ENCODE results near the gene NFIA. TPM values are rescaled to one million over a fixed set of nuclear protein-coding genes. Genes with fewer than 3 reads are reported as not detected.
A peak's percentile ranks its signal among the peaks of the same experiment; 100 is the strongest.

The NFIA gene
- 111 TPM for total RNA-seq
- long read RNA-seq, full-length matches to known transcripts: 47 of 131 reads
- long read RNA-seq, partial matches to known transcripts: 42 of 131 reads
- long read RNA-seq, other reads (novel, unspliced or antisense): 42 of 131 reads

- DNase-seq (ENCODE audit: low spot score): peak; percentile 89
Observed at GRCh38 chr1:61082311-61083012, at the start of gene NFIA. TSS of gene NFIA (plus strand) at chr1:61082561.

- no peak for DNase-seq (ENCODE audit: low spot score)
Observed at GRCh38 chr1:61035880-61036279, 46.5 kb upstream of the NFIA start.

DNA sequence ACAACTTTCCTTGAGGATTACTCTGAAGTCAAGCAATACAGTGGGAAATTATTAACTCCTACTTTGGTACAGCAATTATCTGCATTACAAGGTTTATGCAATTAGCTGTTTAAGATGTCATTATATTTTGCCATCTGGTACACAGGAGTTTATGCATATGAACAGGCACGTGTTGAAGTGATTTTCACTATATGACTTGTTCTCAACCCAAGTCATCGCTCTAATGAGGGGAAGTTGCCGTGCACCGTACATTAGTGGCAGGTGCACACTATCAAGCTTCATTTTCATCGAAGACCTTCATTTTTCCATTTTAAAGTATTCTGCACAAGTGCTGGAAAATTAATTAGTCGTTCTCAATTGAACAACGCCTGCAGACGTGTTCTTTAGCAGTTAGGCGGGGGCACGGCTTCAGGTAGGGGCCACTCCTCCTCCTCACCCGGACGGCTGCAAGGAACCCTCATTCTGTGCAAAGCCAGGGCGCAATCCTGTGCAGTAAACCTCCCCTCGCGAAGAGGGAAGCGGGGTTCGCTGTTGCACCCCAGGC lies 39.8 kb upstream of the NFIA start:
- no peak for DNase-seq (ENCODE audit: low spot score)

DNA sequence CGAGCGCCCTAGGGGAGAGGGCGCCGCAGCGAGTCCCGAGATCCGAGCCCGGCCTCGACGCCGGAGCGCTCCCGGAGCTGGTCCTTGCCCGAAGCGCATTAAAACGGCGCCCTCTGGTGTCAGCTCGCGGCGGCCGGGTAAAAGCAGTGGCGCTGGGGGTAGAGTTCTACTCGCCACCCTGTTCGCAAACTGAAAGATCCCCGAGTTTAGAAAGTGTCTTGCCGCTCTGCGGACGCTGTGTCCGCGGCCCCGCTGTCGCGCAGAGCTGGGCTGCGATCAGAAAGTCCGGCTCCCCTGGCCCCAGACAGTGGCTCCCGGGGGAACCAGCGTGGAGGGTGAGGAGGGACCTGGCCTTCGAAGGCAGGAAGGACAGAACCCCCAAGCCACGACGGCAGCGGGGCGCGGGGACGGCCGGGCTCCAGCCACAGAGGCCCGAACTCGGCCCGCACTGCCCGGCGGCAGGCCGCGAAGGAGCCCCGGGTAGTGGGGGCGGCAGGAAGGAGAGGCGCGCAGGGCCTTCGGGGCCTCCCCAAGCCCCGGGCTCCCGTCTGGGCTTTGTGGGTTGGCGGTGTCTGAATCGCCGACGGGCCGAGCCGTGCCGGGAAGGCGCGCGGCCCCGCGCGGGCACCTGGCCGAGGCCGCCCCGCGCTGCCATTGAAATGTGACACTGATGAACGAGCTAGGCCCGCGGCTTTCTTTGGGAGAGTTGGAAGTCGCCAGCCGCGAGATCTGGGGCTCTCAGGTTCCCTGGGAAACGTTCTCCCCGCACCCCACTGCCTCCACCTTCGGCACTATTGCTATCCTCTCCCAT lies 39.1 kb upstream of the NFIA start:
- DNase-seq (ENCODE audit: low spot score): peak; percentile 97

DNA sequence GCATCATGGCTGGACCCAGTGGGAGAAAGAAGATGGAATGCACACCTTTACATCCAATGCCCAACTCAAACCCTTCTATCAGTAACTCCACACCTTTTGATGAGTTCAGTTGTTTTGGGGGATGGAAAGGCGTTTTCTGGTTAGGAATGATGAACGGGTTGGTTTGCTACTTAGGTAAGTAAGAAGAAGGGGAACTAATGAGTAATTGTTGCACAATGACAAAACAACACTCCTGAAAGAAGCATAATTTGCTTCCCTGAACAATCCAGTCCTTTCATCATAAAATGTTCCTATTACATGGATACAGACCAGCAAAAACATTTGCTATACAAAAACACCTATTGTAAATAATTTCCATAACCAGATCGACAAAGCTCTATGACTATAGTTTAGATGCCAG lies 35.9 kb upstream of the NFIA start:
- DNase-seq (ENCODE audit: low spot score): no peak

- no peak for DNase-seq (ENCODE audit: low spot score)
Observed at GRCh38 chr1:61047061-61047460, 35.3 kb upstream of the NFIA start.

DNA sequence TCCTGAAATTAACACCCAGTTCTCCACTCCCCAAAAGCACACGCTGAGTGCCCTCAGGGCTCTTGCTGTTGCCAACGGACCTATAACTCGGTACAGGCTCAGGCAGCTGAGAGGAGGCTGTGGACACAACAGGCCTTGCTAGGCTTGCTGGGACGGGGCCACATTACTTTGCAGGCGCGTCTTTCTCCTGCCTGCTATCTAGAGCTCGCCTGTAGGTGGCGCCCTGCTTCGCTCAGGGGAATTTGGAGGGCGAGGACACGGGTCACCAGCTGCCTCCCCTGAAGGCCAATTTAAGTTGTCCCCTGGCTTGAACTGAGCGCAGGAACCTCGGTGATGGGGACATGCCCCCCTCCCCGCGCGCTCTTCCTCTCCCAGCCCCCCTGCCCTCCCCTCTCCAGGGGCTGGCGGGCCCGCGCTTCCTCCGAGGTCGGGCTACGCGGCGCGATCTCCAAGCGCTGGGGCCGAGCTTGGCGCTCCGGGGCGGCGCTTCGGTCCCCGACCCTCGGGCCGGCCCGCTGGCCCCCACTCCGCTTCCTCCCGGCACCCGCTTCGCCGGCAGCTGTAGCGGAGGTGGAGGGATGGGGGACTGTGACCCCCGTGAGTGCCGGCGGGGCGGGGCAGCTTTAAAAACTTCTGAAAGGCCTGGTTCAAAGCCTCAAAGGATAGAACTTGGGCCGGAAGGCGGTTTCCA lies 32.4 kb upstream of the NFIA start:
- peak; percentile 97 for DNase-seq (ENCODE audit: low spot score)

GRCh38 chr1:61050541-61051442 lies 31.6 kb upstream of the NFIA start:
- peak; percentile 91 for DNase-seq (ENCODE audit: low spot score)

DNA sequence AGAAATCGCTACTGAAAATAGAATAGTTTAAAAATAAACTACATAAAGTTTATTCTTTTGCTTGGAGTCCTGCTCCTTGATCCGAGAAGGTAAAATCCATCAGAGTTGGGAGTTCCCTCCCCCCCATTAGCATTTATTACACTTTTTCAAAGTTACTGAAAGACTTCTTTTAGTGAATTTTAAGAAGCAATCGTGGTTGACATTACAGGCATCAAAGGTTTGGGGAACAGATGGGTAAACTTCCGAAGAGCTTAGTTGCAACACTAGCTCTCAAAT lies 31.0 kb upstream of the NFIA start:
- no peak for DNase-seq (ENCODE audit: low spot score)

DNA sequence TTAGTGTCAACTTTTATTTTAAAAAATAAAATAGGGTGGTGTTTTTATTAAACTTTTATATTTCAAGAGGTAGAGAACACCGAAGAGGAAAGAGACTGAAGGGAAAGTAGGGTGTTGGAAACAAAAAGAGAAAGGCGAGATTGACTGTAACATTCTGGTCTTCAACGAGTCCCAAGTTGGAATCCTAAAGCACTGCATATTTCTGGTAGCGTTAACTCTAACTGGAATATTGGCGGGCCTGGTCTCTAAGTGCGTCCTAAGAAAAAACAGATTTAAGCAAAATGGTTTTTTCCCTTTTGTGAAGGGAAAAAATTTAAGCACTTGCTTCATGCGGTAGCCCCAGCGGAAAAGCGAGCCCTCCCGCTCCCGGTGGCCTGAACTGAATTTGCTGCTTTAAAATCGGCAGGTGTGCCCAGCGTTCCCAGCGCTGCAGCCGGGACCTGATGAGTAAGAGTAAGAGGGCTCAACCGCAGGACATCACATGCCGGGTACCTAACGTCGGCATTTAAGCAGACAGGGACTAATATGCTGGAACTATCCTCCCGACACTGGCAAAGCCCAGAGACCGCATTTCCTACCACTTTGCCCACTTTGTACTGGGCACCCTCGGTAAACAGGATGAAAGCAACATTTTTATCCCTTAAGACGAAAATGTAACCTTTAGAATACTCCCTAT lies 30.5 kb upstream of the NFIA start:
- DNase-seq (ENCODE audit: low spot score): no peak

- DNase-seq (ENCODE audit: low spot score): no peak
Observed at GRCh38 chr1:61052395-61053225, 29.8 kb upstream of the NFIA start.

GRCh38 chr1:61053226-61053711 lies 29.1 kb upstream of the NFIA start:
- DNase-seq (ENCODE audit: low spot score): no peak

DNA sequence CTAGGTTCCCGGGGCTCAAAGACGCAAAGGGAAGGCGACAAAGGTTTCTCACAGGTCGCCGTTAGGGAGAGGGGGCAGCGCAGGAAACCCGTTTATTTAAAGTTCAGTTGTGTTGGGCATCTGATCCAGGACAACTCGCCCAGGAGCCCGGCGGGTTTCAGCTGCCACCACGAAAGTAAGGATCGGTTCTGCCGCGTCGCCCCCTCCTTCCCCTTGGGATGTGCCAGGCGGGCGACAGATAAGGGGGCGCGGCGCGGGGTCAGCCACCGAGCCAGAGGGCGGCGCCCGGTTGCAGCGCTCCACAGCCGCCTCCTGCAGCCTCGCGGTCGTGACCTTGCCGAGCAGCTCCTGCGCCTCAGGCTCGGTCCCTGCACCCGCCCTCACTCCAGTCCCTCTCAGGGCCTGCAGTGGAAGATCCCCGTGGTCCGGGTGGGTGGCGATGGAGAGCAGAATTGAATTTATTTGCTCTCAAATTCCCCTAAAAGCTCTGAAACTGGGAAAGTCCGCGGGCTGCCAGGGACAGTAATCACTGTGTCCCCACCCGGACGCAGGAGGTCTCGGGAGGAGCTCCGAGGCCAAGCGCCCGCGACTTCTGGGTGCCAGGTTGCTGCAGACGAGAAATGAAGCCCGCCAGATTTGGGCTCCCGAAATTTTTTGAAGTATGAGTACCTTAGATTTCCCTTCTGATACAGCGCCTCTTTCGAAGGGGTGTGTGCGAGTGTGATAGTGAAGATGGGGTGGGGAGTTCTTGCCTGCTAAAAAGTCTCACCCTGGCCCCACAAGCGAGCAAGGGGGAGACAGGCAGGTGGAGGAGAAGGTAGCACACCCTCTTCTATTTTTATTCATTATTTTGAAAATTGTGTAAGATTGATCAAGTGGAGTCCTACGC lies 28.4 kb upstream of the NFIA start:
- no peak for DNase-seq (ENCODE audit: low spot score)

DNA sequence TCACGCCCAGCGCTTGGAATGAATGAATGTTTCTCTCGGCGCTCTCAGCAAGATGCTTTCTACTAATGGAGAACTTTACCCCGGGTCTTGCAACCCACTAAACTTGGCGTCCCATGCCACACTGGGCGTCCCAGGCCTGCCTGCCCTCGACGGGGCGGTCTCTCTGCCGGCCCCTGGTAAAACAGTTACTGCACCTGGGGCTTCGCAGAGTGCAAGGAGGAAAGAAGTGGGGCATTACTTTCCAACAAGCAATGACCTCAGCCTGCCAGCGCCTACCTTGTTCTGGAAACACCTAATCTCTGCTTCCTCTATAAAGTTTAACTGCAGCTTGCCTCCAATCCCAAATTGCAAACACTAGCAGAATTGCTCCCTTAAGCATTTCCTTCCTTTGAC lies 27.8 kb upstream of the NFIA start:
- no peak for DNase-seq (ENCODE audit: low spot score)

DNA sequence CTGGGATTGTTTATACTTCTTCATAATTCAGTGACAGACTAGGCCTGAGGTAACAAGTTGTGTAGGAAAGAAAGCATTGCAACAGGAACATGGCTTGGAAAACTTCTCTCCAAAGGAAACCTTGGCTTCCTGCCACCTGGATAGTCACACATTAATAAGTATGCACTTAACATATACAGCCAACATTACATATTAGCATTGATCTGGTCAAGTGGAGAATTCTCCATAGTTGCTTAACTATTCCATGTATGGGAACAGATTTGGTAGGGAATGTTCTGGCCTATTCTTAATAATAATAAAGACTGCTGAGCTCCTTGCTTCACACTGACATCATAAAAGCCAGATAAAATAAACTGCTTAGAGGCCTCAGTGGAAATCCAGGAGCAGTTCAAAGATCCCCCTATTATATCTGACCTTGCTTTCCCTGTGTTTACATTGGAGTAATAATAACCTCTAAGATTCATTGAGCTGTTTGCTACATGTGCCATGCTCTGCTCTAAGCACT lies 27.2 kb upstream of the NFIA start:
- no peak for DNase-seq (ENCODE audit: low spot score)

DNA sequence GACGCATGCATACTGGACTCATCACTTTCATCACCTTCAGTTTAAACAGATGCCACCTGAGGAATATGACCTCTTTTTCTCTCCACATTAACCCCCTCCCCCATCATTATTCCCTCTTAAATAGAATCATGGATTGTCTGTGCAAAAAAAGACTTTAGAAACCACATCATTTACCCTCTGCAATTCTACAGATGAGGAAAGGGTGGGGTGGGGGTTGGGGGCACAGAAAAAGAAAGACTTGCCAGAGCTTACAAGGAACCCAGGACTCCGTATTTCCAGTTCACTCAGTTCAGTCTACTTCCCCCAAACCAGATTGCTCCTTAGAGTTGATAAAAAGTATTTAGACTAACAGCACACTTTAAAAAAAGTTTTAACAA lies 26.2 kb upstream of the NFIA start:
- DNase-seq (ENCODE audit: low spot score): no peak

GRCh38 chr1:61056573-61057439 lies 25.6 kb upstream of the NFIA start:
- no peak for DNase-seq (ENCODE audit: low spot score)
